ENCODE data around the gene LRRC45.
"Not testable (repeated sequence)": the region's sequence is repeated elsewhere in the genome, so short reads cannot be mapped to it uniquely, and the experiment has no call there.

LRRC45 gene

GRCh38 chr17:82022981-82023446 is at the start of gene LRRC45:
Gene LRRC45 (plus strand): TSS chr17:82023305. CDS start chr17:82023644, 339 bp downstream.
- DNase-seq = peak; percentile 100

GRCh38 chr17:81973432-81973831 is 49.7 kb upstream of the LRRC45 start:
- DNase-seq = no peak

DNA sequence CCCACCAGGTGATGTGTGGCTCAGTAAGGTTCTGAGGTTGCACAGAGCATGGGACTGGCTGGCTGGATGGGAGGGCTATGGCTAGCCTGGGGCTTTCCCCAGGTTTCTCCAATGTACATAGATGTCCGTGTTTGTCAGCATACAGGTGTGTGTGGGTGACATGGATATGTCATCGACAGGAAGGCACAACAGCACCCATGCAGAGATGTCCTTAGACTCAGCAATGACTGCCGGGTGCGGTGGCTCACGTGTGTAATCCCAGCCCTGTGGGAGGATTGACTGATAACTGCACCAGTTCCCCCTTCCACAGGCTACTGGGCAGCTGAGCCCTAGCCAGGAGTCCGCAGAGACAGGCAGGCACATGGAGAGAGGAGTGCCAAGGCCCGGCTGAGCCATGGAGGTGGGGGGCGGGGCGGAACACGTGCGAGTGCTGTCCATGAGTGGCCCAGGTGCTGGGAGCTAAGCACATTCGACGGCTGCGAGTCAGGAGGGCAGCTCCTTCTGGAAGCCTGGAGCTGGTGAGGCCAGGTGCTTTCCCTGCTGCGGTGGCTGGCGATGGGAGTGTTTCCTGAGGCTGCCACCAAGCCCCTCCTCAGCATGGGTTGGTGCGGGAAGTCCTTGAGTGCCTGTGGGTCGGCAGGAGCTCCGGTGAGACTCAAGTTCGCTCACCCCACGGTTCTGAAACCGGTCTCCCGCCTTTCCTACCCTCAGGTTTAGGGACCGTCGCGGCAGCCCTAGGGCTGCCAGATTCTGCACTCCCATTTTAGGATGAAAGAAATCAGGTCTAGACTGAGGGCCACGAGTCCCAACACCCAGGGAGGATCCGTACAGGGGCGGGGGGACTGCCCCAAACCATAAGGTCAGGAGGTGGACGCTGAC is 46.5 kb upstream of the LRRC45 start:
- DNase-seq = peak in 1 of 2 donors; percentile 26

DNA sequence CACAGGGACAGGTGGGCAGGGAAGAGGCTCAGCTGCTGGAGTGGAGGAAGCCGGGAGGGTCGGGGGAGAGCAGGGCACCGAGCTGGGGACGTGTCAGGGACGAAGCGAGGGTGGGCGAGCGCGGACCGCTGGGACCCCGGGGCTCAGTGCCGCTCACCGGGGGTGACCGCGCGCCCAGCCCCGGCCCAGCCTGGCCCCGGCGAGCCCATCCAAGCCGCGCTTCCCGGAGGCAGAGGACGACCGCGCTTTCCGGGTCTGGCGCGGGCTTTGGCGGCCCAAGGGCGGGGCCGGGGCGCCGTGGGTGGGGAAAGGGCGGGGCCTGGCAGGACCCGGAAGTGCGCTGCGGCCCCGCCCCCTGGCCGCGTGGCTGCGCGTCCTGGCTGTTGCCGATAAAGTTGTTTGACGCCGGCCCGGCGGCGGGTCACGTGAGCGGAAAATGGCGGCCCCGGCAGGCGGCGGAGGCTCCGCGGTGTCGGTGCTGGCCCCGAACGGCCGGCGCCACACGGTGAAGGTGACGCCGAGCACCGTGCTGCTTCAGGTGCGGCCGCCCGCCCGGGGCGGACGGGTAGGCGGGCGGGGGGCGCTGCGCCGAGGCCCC is 45.8 kb upstream of the LRRC45 start, which contains the start of gene ASPSCR1:
ASPSCR1 (plus strand) TSS at position 419 of the 598 bp plus-strand sequence; CDS start at position 437, 18 bp downstream.
- peak; percentile 90 for DNase-seq

GRCh38 chr17:81978524-81979298 is 44.4 kb upstream of the LRRC45 start:
- no peak for DNase-seq

GRCh38 chr17:81980122-81980521 is 43.0 kb upstream of the LRRC45 start:
- DNase-seq = no peak

DNA sequence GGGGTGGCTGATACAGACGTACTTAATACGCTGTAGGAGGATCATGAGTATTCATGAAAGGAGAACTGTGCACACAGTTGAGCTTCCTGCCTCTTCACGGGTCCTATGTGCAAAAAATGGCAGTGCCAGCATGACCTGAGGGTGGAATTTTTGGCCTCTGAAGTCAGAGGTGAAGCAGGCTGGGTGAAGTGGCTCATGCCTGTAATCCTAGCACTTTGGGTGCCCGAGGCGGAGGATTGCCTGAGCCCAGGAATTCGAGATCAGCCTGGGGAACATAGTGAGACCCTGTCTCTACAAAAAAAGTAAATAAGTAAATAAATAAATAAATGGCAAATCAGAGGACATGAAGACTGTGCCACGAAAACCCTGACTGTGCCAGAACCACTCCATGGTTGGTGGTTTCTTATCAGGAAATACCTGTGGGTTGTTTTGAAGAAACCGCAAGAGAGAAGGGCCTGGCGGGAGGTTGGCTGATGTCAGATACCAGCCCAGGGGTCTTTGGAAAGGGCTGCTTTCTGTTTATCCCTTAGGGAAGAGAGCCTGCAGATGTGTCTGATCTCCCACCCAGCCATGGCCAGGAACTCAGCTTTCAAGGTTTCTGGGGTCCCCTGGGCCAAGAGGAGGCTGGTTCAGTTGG is 42.3 kb upstream of the LRRC45 start:
- DNase-seq = no peak

- DNase-seq = not testable (repeated sequence)
These were observed 41.6 kb upstream of the LRRC45 start for GRCh38 chr17:81981511-81981910.

DNA sequence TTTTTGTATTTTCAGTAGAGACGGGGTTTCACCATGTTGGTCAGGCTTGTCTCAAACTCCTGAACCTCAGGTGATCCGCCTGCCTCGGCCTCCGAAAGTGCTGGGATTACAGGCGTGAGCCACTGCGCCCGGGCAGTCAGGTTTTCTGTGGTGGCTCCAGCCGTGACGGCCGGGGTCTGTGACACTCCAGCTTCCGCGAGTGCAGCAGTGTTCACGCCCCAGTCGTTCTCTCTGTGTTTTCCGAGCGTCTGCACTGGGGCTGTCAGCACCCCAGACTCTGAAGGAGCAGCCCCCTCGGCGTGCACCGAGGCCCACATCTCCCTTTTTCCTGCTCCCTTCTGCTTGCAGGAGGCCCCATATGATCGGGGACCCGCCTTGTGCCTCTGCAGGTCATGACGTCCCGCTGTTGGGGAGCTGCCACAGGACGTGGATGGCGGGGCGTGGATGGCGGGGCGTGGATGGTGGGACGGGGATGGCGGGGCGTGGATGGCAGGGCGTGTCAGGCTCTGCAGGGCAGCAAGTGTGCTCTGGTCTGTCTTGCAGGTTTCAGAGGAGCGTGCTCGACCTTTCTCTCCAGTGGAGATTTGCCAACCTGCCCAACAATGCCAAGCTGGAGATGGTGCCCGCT is 40.0 kb upstream of the LRRC45 start:
- DNase-seq = no peak

DNA sequence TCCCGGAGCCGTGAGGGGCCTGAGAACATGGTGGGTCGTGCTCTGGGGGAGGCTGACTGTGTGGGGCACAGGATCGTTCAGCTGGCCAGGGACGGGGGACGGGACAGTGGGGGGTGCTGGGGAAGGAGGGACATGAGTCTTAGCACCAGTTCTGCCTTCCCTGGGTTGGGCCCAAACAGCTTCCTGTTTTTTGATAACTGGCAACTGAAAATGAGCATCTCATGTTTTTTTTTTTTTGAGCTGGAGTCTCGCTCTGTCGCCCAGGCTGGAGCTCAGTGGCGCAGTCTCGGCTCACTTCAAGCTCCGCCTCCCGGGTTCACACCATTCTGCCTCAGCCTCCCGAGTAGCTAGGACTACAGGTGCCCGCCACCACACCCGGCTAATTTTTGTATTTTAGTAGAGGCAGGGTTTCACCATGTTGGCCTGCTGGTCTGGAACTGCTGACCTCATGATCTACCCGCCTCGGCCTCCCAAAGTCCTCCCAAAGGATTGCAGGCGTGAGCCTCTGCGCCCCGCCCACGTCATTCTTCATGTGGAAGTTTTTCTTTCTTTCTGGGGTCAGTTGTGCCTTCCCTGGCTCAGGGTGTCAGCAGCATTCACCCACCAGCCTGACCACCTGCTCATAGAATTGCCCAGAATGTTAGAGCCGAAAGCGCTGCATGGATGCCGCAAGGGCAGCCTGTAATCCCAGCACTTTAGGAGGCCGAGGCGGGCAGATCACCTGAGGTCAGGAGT is 39.3 kb upstream of the LRRC45 start:
- DNase-seq = no peak

GRCh38 chr17:81984773-81985410 is 38.2 kb upstream of the LRRC45 start:
- DNase-seq = no peak

DNA sequence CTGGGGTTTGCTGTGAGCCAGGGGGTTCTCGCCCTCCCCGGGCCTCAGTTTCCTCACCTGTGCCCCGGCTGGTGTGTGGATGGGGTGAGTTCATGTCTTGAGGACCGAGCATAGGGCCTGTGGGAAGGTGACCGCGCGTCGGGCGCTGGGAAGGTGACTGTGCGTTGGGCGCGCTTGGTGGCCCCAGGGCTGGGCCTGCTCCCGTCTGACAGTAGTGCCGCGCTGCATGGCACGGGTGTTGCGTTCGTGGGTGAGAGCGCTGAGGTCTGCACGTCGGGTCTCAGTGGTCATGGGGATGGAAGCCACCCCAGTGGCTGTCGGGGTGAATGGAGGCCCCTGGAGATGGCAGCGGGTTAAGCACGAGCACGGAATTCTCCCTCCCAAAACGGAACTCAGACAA is 36.5 kb upstream of the LRRC45 start:
- no peak for DNase-seq

DNA sequence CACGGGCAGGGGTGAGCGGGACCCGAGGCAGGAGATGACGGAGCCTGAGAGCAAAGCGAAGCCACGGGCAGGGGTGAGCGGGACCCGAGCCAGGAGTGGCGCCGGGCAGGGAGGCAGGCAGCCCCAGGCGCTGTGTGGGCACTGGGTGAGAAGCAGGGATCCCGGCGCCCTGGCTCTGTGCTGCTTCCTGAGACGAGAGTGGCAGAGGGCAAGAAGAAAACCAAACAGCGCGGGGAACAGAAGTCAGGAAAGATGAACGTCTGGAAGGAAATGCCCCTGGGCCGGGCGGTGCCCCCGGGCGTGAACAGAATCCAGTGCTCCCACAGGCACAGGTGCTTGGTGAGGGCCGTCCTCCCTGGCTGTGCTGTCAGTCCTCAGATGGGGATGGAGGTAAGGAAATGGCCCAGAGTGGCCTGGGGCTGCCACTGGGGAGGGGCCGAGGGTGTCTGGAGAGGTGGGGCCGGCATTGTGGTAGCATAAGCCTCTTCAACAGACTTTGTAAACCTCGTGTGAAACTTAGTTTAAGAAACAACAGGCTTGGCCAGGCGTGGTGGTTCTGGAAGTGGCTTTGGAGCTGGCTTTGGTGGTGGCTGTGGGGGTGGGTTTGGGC is 35.8 kb upstream of the LRRC45 start:
- no peak for DNase-seq

DNA sequence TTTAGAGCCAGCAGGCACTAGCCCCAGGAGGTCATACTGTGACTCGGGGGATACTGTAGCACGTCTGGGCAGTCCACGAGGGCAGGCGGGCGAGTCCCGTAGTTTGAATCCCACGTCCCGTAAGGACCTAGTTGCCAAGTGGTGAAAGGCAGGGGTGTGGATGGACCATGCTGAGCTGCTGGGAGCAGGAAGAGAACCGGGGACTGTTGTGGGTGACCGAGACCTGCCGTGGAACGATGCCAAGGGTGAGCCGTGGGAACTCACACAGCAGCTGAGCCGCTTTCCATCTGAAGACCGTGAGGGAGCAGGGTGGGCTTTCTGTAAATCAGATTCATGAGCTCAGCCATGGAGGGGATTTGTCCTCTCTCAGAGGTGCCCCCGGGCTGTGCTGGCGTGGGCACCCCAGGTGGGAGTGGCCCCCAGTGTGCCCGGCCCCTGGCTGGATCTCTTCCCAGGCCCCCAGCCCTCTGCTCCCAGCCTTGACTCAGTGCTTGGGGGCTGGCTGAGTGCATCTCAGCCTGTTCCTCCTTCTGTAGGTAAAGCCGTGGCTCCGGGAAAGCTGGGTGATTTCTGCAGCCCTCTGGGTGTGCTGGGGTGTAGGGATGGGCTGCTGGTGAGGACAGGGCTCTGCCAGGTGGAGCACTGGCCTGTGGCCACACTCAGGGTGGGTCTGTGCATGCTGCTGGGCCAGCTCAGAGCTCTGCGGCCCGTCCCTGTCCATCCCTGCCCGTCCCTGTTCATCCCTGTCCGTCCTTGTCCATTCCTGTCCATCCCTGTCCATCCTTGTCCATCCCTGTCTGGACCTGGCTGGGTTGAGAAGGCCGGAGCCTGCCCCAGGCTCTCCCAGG is 32.0 kb upstream of the LRRC45 start:
- no peak for DNase-seq

DNA sequence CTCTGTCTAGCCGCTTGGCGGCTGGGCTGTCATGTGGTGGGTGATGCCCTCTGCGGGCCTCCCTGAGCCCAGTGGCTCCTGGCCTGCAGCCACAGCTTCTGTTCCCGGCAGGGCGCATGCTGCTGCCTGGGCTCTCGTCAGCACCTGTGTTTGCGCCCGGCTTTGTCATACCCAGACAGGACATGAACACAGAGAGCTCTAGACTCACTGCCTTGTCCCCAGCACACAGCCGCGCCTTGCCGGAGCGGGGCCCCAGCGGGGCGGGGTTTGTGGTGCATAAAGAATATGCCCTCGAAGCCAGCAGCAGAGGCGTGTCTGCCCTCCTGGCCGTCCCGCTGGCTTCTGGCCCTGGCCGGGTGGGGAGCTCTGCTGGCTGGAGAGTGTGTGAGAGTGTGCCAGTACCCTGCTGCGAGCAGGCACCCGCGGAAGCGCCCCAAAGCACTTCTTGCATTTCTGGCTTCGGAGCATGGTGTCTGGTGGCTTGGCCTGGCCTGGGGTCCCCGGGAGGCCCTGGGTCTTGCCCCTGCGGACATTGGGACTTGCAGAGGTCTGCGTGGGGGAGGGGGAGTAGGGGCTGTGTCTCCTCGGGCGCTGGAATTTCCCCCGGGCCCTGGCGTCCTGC is 31.3 kb upstream of the LRRC45 start:
- DNase-seq = no peak

DNA sequence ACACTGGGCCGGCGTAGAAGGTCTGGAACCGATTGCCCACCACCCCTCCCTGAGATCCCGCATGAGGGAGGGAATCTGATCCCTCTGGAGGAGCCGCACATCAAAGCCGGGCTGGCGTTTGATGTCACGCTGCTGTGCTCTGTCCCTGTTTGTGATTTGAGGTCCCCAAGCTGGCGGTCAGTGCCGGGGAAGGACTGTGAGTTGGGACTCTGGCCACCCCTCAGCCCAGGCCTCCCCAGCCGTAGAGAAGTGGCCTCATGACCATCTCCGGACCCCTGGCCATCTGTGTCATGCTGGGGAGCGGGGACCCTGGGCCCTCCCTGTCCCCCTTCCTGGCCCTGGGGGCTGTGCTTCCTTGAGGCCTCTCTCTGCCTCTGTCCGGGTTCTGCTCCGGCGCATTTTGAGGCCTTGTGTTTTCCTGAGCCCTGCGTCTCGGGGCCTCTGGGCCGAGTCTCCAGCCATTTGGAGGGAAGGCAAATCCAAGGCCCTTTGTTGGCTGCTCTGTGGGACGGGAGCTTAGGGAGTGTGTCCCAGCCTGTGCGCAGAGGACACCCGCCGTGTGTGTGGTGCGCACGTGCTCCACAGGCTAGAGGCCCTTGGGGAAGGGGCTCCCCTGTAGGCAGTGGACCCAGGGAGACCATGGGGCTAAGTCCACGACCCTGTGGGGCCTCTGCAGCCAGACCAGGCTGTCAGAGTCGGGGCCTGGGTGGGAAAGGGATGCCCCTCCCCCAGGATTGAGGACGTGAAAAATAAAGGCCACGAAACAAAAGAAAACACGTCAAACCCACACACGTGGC is 30.6 kb upstream of the LRRC45 start:
- no peak for DNase-seq

GRCh38 chr17:81993729-81994592 is 29.1 kb upstream of the LRRC45 start:
- DNase-seq = no peak
